SIG-M5 treated with dmso at 0.1 percent for 504 hours (cell line): ENCODE data around the gene BBS9.
"Not testable (repeated sequence)": the region's sequence is repeated elsewhere in the genome, so short reads cannot be mapped to it uniquely, and the experiment has no call there.

Experiments
- DNase-seq: peaks from one replicate; lab custom pipeline; 2025; ENCODE audit not compliant: unreplicated experiment; lab: John Stamatoyannopoulos, UW

Gene BBS9

GRCh38 chr7:33271839-33272371 lies 142.5 kb downstream of the BBS9 start:
- DNase-seq = not testable (repeated sequence)

GRCh38 chr7:33273356-33273755 lies 144.0 kb downstream of the BBS9 start:
- DNase-seq = no peak

- no peak for DNase-seq
These were observed 147.0 kb downstream of the BBS9 start for GRCh38 chr7:33276325-33276724.

- DNase-seq = no peak
These were observed 147.4 kb downstream of the BBS9 start for GRCh38 chr7:33276729-33277128.

- no peak for DNase-seq
These were observed 148.7 kb downstream of the BBS9 start for GRCh38 chr7:33278095-33278494.

- no peak for DNase-seq
These were observed 157.1 kb downstream of the BBS9 start for GRCh38 chr7:33286501-33286900.

GRCh38 chr7:33287738-33288137 lies 158.4 kb downstream of the BBS9 start:
- no peak for DNase-seq

GRCh38 chr7:33298848-33299247 lies 169.5 kb downstream of the BBS9 start:
- no peak for DNase-seq

GRCh38 chr7:33299425-33299824 lies 170.1 kb downstream of the BBS9 start:
- DNase-seq = no peak

GRCh38 chr7:33300131-33300530 lies 170.8 kb downstream of the BBS9 start:
- no peak for DNase-seq

- no peak for DNase-seq
These were observed 171.4 kb downstream of the BBS9 start for GRCh38 chr7:33300742-33301141.

GRCh38 chr7:33303978-33304557 lies 174.7 kb downstream of the BBS9 start:
- DNase-seq = not testable (repeated sequence)

- no peak for DNase-seq
These were observed 177.8 kb downstream of the BBS9 start for GRCh38 chr7:33307205-33307604.

- DNase-seq = peak; percentile 7
These were observed 181.2 kb downstream of the BBS9 start for GRCh38 chr7:33310546-33310945.

GRCh38 chr7:33325754-33326484 lies 196.6 kb downstream of the BBS9 start:
- DNase-seq = no peak

GRCh38 chr7:33326485-33326848 lies 197.1 kb downstream of the BBS9 start:
- no peak for DNase-seq

GRCh38 chr7:33327427-33327826 lies 198.1 kb downstream of the BBS9 start:
- no peak for DNase-seq

GRCh38 chr7:33334349-33334748 lies 205.0 kb downstream of the BBS9 start:
- DNase-seq = peak; percentile 18

GRCh38 chr7:33336820-33337219 lies 207.5 kb downstream of the BBS9 start:
- DNase-seq = no peak

GRCh38 chr7:33339074-33339790 lies 209.9 kb downstream of the BBS9 start:
- DNase-seq = no peak

GRCh38 chr7:33346055-33346454 lies 216.7 kb downstream of the BBS9 start:
- DNase-seq = no peak

GRCh38 chr7:33350577-33350976 lies 221.2 kb downstream of the BBS9 start:
- DNase-seq = no peak
